ENCODE data around the gene PPP5C.
"Not testable (repeated sequence)": the region's sequence is repeated elsewhere in the genome, so short reads cannot be mapped to it uniquely, and the experiment has no call there.

PPP5C gene

DNA sequence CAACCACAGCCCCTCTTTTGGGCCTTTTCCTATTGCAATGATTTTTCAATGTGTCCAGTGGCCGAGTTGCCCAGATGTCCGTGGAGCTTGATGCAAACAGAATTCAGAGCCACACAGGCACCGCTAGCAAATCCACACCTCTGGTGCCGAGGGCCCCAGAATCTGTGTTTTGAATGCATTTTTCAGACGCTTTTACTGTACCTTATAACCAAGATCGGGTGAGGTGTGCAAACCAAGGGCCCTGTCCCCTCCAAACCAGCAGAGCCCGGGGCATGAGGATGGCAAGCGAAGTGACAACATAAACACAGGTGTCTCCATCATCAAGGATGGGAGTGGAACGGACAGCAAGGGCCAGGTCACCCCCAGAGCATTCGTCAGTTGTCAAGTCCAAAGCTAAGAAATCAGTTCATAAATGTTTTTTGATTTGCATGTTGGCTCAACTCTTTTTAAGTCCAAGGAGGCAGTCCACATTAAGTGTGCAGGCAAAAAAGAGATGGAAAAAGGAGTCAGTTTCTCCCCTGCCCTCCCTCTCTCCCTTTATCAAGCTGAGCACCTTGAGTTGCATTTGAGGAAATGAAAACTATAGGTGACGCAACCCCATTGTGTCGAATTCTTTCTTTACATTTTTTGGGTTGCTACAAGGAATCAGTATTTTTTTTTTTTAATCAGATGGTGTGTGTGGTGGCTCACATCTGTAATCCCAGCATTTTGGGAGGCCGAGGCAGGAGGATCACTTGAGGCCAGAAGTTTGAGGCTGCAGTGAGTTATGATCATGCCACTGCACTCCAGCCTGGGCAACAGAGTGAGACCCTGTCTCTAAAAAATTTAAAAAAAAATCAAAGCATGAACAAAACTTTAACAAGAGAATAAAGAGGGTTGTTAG, 63.6 kb downstream of the PPP5C start:
- no peak for DNase-seq

DNA sequence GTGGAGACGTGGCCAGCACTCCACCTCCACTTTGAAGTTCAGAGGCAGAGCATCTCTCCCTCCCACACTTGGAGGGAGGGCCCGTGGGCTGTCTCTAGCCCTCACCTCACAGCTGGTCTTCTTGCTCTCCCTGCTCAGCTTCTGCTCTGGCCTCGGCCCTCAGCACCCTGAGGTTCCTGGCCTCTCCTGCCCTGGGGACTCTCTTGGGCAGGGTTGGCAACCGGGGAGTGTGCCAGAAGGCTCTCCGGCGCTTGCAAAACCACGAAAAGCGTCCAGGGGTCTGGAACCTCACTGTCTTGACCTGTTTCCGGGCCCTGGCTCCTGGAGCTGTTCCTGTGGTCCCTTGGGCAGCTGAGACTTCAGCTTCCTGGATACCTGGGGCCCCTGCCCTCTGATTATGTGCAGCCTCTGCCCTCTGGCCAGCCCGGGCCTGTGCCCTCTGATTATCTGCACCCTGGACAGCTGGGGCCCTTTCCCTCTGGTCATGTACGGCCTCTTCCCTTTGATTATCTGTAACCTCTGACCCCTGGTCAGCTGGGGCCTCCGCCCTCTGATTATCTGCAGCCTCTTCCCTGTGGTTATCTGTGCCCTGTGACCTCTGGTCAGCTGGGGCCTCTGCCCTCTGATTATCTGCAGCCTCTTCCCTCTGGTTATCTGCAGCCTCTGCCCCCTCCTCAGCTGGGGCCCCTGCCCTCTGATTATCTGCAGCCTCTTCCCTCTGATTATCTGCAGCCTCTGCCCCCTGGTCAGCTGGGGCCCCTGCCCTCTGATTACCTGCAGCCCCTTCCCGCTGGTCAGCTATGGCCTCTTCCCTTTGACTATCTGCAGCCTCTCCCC, 64.4 kb downstream of the PPP5C start:
- DNase-seq = no peak

DNA sequence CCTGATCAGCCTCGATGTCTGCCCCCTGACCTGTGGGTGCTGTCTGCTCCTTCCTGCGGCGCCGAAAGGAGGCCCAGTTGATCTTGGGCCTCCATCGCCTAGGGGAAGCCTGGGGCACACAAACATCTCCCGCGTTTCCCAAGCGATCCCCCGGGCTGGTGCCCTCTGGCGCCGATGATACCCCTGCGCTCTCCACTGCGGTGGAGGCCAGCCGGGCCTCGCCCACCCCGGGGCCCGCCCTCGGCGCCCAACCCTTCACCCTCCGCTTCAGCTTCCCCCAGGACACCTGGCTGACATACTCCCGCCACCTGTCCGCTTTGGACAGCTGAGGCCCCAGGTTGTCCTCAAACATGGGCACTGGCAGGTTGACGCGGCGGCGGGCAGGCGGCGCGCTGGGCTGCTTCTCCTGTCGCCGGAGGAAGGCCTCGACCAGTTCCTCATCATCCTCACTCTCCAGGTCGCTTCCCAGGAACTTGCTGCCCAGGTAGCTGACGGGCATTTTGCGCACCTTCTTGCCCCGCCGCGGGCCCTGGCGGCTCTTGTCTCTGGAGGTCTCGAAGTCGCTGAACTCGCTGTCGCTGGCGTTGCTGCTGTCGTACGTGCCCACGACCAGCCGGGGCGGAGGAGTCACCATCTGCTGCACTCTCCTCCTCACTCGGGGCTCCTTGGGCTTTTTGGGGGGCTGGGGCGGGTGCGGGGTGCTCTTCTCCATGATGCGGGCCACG, 65.2 kb downstream of the PPP5C start:
- DNase-seq = no peak

DNA sequence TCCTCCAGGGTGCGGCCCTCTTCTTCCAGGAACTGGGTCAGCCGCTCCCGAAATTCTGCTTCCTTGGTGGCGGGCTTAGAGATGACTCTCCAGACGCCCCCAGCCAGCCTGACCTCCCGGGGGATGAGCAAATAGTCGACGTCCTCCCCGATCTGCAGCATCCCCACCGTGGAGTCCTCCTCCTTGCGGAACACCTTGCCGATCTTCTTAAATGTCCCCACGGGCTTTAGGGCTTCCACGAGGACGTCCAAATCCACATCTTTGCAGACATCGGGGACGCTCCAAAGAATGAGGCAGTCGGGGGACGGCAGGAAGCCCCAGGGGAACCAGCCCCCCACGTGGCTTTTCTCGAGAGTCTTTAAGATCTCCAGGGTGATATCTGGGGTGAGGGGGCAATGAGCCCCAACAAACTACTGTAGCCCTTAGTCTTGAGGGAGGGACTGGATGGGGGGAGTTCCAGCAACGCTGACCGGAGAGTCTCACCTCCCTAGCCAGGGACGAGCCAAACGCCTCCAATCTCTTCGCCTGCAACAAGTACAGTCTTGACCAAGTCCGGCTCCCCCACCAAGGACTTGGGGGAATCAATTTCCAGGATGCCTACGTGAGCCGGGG, 65.9 kb downstream of the PPP5C start:
- no peak for DNase-seq

DNA sequence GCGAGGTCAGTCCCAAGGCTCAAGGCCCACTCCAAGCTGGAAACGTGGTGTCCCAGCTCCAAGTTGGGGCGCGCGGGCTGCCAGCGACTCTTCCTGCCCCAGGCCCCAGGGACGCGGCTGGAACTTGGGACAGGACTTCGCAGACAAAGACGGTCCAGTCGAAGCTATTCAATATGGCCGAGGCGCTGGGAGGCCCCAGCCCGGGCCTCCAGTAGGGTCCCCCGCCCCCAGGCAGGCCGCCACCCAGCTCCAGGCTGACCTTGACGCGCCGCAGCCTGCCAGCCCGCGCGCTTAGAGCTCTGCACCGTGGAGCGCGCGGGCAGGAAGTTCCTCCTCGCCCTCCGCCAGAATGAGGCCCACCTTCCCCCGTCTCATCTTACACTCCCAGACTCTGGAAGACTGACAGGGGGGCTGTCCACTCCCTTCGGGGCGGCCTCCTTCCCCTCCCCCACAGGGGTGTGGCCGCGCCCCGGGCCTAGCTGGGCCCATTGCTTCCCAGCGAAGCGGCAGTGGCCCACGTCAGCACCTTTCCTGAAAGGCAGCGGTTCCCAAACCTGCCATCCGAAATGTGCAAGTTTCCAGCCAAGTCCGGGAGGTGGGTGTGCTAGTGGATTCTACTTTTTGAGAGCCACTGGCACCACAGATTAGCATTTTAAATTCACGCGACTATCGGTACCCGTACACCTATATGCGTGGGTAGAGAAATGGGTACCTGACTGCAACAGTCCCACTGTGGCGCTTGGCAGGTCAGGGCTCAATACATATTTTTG, 66.6 kb downstream of the PPP5C start, which contains the start of gene CCDC8:
TSS of gene CCDC8 (minus strand) at position 303 of the 770 bp plus-strand sequence. CDS start 754 bp downstream, outside the sequence.
- peak; percentile 97 for DNase-seq

DNA sequence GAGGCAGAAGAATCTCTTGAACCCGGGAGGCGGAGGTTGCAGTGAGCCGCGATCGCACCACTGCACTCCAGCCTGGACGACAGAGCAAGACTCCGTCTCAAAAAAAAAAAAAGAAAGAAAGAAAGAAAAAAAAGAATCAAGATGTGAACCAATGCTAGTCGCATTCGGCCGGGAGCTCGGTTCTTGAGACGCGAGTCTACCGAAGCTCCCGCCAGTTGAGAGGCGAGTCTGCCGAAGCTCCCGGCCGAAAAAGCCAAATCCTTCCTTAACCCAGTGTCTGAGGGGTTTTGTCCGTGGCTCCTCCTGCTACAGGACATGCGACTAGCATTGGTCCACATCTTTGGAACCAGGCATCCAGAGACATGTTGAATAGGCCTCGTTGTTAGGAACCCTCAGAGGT, 68.0 kb downstream of the PPP5C start:
- DNase-seq = not testable (repeated sequence)

DNA sequence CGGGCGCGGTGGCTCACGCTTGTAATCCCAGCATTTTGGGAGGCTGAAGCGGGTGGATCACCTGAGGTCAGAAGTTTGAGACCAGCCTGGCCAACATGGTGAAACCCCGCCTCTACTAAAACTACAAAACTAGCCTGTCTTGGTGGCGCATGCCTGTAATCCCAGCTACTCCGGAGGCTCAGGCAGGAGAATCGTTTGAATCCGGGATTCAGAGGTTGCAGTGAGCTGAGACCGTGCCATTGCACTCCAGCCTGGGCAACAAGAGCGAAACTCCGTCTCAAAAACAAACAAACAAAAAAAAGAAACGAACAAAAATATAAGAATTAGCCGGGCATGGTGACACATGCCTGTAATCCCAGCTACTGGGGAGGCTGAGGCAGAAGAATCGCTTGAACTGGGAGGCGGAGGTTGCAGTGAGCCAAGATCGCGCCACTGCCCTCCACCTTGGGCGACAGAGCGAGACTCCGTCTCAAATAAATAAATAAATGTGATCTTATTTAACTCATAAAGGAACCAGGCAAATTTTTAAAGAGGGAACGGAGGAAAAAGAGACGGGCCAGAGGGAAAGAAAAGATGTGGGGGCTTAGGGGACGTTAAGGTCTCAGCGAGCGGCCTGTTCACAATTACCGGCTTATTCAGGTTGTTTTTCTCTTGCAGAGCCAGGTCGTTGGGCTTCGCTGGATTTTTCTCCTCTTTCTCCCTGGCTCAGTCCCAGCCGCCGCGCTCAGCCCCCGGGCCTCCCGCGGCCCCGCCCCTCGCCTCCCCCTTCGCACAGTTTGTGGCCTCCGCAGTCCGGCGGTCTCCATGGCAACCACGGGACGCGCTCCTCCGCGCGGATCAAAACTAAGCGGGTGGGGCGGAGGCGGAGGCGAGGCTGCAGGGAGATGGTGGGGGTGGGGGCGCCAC, 69.2 kb downstream of the PPP5C start:
- DNase-seq = peak; percentile 91

DNA sequence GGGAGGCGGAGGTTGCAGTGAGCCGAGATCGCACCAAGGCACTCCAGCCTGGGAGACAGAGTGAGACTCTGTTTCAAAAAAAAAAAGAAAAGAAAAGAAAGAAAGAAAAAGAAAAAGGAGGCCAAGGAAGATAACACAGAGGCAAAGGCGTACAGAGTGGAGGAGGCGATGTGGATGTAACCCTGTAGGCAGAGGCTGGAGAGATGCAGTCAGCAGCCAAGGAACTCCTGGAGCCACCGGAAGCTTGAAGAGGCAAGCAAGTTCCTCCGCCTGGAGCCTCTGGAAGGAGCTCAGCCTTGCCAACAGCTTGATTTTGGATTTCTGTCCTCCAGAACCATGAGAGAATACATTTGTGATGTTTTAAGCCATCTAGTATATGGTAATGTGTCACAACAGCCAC, 73.2 kb downstream of the PPP5C start:
- DNase-seq = no peak

DNA sequence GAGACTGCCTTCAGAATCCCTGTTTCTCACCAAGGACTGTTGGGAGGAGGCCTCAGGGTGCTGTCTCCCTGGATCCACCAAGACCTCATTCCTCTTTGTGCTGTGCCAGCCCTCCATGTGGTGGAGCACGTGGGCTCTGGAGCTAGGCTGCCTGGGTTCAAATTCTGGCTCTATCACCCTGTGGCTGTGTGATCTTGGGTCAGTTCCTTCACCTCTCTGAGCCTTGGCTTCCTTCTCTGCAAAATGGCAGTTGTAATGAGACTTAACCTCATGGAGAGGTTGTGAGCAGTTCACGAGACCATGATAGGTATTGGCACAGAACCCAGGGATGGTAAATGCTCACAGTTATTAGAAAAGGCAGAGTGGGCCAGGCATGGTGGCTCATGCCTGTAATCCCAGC, 75.5 kb downstream of the PPP5C start:
- no peak for DNase-seq

DNA sequence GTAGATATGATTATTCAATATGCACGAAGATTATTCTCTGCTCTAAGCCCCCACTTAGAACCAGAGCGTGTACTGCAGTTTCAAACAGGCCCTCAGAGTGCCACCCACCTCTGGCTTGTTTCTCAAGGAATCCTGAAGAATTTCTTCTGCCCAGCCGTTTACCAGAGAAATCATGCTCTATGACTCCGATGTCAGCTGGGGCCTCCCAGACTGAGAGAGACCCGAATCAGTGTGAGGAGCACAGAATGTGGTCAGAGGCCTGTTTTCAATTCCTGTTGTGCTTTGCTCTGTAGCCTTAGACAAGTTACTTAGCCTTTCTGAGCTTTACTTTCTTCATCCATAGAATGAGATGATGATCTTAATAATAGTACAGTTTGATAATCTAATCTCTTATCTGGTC, 76.3 kb downstream of the PPP5C start:
- DNase-seq = no peak

DNA sequence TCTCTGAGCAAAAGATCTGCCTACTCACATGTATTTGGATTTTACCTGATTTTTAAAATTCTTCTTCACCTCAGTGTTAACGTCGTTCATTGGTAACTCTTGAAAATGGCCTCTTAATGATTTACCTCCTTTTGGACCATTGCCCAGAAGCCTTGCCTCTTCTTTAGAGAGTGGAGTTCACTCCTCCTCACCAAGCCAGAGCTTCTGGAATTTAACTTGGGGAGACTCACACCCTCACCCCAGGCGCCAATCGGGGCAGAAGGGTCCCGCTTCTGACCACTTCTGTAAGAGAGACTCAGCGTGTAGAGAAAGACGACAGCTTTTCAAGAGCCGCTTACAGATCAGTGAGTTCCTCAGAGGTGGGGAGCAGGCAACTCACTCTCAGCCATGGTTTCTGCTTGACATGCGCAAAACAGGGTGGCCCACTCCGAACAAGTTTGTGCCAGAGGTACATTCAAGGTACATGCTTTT, 79.2 kb downstream of the PPP5C start:
- DNase-seq = no peak

DNA sequence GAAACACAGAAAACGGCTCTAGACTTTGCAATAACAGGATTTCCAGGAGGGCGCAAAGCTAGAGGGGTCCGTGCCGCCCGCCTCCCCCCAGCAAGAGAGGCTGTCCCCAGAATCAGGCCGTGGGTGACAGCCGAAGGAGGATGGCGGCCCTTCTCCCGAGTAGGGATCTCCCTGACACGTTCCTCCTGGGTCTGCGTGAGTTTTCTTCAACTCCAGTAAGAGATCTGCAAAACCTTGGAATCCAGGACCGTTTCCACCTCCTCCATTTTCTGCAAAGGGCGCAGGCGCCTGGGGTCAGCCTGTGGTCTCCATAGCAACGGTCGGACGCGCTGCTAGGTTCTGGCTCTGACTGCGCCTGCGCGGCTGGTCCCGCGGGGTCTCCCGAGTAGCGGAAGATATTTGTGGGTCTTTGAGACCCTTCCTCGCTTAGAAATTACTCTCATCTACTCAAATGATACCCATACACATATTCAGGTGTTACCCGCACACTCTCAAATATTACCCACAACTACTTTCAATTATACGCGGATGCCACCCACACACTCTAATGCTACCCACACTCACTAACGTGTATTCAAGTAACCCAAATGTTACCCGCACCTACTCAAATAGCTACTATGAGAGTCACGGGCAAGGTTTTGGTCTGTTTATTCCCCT, 79.7 kb downstream of the PPP5C start:
- DNase-seq = peak; percentile 78

DNA sequence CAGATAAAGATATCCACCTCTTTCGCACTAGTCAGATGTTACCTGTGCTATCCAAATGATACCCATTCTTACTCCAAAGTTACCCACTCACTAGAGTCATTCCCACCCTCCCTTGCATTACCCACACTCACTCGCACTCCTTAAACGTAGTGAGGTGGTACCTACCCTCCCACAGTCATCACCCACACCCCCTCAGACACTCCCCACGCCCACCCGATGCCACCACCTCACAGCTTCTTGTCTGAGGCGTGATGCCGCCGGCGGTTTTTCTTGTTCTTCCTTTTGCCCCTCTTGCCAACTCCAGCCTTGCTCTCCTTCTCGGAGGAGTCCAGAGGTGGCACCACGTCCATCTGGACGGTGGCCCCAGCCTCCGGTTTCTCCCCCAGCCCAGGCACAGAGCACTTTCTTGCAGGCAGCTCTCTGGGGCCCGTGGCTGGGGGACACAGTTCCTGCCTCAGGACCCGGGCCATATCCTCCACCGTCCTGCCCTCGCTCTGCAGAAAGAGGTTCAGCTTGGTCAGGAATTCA, 80.7 kb downstream of the PPP5C start:
- DNase-seq = no peak

DNA sequence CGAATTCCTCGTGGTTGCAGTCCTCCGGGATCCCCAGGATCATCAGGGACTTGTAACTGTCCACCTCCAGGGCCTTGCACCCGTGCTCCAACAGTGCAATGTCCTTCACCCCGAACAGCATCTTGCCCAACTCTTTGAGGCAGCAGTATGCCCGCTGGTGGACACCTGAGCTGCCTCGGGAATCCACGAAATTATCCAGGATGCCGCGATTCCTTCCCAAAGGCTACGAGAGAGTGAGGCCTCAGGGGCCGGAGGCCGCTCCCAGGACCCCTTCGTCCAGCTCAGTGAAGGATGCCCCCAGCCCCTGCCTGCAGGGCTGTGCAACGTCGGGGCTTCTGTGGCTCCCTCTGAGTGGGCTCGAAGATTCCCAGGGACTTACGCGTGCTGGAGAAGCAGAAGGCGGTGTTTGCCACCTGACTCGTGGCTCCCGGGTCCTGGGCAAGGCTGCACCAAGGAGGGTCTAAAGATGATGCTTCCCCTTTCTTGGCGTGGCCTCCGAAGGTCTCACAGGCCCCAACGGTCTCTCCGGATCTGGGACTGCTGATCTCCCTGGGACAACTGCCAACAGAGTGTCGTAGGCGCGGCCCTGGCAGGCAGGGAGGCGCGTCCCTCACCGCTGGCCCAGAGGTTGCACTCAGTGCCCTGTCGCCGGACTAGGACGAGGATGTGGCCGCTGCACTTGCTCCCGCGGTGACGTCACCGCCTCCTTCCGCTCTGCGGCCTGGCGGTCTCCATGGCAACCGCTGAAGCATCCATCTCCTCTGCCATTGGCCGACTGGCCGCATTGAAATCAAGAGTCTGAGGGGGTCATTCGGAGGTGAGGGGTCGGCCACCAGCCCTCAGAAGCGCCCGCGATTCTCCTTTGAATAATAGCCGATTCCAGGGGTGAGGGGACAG, 81.6 kb downstream of the PPP5C start, which contains the start of gene PNMA8C:
TSS of gene PNMA8C (minus strand) at position 698 of the 897 bp plus-strand sequence. CDS start at position 121, 577 bp downstream.
- peak; percentile 67 for DNase-seq

DNA sequence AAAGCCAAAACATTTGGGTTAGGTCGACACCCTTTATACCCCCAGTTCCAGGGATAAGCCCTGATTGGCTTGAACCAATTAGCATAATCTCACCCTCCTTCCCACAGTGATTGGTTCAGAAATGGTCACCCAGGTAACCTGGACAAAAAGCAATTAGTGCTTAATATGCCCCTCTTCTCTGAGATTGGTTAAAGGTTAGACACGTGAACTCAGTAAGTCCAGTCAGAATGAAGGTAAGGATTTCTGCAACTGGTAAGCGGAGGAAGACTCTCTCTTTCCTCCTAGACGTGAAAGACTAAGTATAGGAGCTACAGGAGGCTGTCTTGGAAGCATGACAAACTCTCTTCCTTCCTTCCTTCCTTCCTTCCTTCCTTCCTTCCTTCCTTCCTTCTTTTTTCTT, 83.1 kb downstream of the PPP5C start:
- DNase-seq = no peak

DNA sequence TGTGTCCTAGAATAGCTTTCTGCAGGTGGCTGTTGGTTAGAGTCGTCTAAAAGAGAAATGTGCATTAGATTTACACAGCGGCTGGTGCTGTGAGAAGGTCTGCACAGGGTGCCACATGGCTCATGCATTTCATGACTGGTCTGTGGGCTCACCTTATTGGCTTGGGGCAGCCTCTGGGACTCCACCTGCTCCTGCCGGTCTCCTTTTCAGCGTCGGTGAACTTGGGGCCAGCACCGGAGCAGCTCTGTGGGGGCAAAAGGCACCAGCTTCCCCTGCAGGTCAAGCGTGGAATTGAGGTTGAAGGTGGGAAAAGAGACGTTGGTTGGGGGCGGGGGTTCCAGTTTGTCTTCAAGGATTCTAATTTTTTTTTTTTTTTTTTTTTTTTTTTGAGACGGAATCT, 84.9 kb downstream of the PPP5C start:
- DNase-seq = no peak

DNA sequence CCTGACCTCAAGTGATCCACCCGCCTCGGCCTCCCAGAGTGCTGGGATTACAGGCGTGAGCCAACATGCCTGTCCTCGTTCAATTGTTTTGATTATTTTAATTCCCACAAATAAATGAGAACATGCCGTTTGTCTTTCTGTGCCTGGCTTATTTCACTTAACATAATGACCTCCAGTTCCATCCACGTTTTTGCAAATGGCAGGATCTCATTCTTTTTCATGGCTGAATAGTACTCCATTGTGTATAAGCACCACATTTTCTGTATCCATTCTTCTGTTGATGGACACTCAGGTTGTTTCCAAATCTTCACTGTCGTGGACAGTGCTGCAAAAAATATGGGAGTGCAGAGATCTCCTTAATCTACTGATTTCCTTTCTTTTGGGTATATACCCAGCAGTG, 86.6 kb downstream of the PPP5C start:
- not testable (repeated sequence) for DNase-seq

DNA sequence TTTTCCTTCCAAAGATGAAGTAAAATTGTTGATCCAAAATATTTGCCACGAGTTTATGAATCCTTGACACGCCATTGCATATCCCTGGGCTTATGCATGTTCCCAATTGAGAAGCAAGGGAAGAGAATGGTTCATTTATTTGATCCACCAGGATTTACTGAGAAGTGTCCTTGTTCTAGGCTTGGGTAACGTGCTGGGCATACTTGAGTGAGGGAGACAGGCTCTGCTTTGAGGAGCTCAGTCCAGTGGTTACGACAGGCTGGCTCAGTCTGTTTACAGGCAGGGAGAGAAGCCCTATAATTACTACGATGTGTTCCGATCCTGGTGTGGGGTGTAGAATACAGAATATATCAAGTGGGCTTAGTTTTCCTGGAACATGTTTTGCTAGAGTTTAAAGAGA, 88.1 kb downstream of the PPP5C start:
- no peak for DNase-seq
